Iris pigment epithelial cell (primary cell): ENCODE results near the gene CHRM4.

Experiments
- DNase-seq: peaks from one replicate; pipeline ENCODE4 v3.0.0-alpha.2; 2011; ENCODE audit warnings: low read depth

CHRM4 gene

DNA sequence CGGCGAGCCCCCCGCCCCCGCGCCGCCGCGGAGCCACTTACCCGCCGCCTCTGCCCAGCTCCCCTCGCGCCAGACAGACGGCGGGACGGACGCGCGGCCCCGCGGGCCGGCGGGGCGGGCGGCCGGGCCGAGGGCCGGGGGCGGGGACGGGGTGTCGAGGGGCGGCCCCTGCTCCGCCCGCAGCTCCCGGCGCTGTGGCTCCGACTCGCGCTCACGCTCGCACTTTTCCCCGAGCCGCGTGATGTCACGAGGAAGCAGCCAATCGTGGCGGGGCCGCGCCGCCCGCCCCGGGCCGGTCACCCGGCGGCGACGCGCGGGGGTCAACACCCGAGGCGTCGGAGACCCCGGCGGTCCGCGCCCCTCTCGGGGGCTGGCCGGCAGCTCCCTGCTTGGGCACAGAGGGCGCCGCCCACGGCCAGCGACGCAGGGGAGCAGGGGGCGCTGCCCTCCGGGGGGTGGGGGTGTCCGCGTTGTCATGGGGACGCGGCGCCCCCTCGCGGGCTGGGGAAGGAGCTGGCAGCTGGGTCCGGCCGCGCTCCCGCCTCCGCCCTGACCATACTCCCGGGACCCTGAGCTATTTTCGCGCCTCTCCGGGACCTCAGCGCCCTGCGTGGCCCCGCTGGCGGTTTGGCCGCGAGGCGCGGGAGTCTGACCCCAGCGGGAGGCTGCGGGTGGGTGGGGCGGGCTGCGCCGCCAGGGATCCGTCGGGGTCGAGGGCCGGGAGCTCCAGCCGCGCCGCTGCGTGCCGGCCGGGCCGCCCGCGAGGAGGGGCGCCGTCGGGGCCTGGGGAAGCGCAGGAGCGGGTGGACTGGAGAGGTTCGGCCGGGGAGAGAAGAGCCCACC, at the start of gene CHRM4:
CHRM4 (minus strand) TSS at position 199 of the 843 bp plus-strand sequence. CDS start 5,219 bp downstream, outside the sequence.
- peak; percentile 47 for DNase-seq

DNA sequence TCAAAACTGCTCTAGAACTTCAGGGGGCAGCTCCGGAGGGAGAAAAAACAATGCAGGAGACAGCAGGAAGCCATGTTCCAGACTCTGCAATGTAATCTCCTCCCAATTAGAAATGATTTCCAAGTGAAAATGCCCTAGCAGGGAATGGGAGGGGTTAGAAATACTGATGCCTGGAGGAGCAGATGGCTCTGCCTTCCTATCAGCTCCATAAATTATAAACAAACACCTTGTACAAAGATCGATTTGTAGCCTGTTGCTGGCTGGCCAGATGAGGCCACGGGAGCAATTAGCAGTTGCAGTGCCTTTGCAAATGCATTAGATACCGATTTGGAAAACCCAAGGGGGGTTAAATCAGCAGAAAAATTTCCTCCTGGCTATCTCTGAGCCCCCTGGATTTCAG, 46.6 kb upstream of the CHRM4 start:
- DNase-seq = no peak

GRCh38 chr11:46437122-46437689, 45.6 kb upstream of the CHRM4 start:
- DNase-seq = no peak

DNA sequence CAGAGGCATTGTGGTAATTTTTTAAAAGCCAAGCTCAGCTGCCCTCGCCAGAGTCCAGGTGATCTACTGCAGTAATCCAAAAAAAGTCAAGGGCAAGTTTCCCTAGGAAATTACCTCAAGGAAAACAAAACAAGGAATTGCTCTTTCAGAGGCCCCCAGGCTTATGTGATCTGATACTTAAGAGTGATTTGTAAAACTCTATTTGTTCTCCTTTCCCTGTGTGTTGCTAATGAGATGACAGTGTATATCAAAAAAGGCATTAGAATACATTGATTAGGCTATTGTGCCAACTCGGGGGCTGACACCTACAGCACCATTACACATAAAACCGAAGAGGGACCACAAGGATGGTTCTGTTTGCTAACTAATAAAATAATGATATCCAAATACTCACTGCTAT, 44.5 kb upstream of the CHRM4 start:
- no peak for DNase-seq

DNA sequence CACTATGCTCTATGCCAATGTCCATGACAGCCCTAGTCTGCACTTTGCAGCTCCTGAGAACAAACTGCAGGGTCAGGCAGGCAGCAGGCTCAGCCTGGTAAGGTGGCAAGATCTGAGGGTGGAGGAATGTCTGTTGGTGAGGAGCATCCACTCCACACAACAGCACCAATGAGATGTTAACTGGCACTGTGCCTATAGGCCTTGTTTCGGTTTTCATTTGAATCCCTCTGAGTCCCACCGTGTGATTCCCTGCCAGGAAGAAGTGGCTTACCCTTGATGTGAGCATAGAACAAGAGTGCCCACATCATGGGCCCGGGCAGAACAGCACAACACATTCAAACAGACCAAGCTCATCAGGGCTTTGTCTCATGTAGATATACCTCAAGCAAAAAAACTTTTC, 44.1 kb upstream of the CHRM4 start:
- no peak for DNase-seq

DNA sequence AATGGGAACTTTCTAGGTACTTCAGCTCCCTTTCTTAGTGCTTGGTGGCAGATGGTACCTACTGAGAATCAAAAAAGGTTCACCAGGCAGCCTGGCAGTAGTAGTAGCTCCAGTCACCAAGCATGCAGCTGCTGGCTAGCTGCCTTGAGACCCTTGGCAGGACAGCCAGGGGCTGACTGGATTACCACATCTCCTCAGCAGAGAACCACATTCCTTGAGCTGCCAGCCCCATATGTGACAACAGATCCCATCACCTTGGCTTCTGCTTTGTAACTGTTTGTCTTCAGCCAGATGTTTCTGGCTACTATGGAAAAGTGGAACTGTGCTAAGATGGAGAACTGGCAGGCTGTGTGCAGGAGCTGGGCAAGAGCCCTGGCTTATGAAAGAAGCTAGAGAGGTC, 39.6 kb upstream of the CHRM4 start:
- no peak for DNase-seq

- DNase-seq = no peak
Measured at GRCh38 chr11:46429717-46430116, 38.1 kb upstream of the CHRM4 start.

DNA sequence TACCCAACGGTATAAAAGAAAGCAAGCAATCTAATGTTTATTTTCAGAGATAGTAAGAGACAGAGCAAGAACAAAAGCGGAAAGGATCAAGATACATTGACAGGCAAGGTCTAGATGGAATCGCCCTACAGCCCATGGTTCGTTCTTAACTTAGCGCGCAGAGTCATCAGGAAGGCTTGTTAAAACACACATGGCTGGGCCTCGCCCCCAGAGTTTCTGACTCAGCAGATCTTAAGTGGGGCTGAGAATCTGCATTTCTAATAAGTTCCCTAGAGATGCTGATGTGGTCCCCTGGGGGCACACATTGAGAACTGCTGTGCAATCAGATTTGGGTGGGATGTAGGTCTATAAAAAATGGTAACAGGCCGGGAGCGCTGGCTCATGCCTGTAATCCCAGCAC, 35.8 kb upstream of the CHRM4 start:
- DNase-seq = no peak

DNA sequence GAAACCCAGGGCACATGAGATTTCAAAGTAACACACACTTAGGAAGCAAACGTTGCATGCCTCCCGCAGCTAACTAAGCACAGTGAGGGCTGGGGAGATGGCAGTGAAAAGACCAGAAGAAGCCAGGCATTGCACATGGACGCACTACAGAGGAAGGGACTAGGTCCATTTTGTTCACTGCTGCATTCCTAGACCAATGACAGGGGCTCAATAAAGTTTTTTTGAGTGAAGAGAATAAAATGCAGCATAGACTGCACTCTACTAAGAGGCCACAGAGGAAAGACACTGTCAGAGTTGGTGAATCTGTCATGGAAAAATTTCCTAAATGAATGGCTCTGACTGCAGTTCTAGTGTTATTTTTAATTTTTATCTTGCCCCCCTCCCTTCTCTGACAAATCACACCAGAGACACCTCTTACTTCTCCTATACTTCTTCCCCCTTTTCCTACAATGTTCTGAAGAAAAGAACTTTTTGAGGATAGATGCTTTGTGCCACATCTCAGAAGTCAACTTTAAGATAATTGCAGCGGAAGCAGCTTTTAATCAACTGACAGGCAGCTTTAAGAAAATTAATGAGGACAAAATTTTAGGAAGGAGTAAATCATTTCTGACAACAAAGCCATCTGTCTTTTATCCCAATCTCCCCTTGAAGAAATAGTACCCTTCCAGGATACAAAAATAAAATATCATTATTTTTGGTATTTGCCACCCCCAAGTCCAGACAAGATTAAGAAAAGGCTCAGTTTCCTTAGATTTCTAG, 34.8 kb upstream of the CHRM4 start:
- no peak for DNase-seq

GRCh38 chr11:46422588-46422987, 31.0 kb upstream of the CHRM4 start:
- DNase-seq = peak; percentile 35

- DNase-seq = no peak
Measured at GRCh38 chr11:46421257-46421880, 29.8 kb upstream of the CHRM4 start.

DNA sequence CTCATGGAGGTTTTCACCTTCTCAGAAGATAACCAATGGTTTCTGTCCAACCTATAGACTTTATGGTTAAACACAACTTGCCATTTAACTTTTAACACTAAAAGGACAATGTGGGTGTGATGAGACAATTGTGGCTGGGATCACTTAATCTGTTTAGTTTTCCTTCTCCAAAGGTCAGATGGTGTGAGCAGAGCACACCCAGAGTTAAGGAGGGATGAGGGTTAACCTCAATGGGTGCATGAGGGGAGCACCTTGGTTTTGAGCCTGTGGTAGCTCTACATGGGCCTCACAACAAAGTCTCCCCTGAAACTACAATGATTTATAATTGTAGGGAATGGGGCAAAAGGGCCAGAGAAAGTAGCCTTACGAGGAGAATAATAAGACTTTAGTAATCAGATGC, 28.9 kb upstream of the CHRM4 start:
- DNase-seq = no peak

DNA sequence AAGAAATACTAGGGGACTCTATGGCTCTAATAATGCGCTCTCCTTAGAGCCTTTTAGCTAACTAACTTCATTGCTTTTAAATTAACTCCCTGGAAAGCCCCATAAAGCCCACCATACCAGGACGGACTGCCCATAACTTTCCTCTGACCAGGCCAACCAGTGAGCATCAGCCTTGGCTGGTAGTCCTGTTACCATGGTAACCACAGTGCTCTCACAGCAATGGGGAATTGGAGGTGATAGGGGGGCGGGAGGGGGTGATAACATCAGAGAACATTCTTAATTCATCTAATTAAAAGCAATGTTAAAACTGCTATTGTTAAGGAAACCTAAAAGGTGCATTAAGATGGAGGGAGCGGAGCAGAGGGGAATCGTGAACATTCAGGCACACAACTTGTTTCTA, 27.2 kb upstream of the CHRM4 start:
- DNase-seq = no peak

DNA sequence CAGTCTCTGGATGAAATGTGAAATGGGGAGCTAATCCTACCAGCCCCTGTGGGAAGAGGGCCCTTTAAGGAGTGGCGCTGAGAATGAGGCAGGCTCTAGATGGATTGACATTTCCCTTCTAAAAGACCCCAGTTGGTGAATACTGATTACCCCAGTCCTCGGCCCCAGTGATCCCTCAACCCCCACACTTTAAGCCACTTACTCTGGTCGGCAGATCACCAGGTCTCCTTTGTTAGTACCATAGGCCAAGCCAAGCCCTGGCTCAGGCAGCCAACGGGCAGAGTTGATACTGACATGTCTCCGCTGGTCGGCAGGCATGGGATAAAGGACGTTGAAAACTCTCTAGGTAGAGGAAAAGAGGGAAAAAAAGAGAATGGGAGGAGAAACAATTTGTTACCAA, 26.1 kb upstream of the CHRM4 start:
- DNase-seq = no peak

GRCh38 chr11:46414879-46415278, 23.3 kb upstream of the CHRM4 start:
- no peak for DNase-seq

- DNase-seq = no peak
Measured at GRCh38 chr11:46414466-46414796, 22.9 kb upstream of the CHRM4 start.

GRCh38 chr11:46413760-46414465, 22.3 kb upstream of the CHRM4 start:
- no peak for DNase-seq

GRCh38 chr11:46410021-46410420, 18.4 kb upstream of the CHRM4 start:
- no peak for DNase-seq

GRCh38 chr11:46408407-46408986, 16.9 kb upstream of the CHRM4 start:
- no peak for DNase-seq

DNA sequence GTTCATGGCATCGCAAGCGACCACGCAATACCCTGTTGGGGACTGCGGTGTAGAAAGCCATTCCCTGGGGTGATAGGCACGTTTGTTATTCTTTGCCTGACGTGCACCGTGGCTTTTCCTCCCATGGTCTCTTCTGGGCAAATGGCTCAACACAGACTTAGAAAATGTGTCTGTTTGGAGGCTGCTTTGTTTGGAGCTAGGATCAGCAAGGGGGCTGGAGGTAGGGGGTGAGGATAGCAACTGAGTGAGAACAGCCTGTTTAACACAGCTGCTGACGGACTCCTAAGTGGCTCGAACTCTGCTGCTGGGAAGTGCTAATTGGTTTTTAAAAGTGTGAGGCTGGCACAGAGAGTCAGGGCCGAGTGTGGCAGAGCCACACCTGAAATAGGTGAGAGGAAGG, 16.1 kb upstream of the CHRM4 start:
- no peak for DNase-seq

- no peak for DNase-seq
Measured at GRCh38 chr11:46404476-46405017, 13.0 kb upstream of the CHRM4 start.
